Large intestine (tissue), 3 donors: ENCODE measurements around the gene TTC7B. TPM values are rescaled to one million over a fixed set of nuclear protein-coding genes. Genes with fewer than 3 reads are reported as not detected.
"Not testable (repeated sequence)": the region's sequence is repeated elsewhere in the genome, so short reads cannot be mapped to it uniquely, and the experiment has no call there.

Source experiments
- DNase-seq, 2 donors: peaks; one replicate each; pipeline versions ENCODE4 v3.0.0 to v3.0.0-alpha.2; 2013
- H3K27ac ChIP-seq: one replicate; pipeline ENCODE4 v1.5.1; 2013; ENCODE audit warnings: low read length
- H3K27me3 ChIP-seq: 2 replicates; pipeline ENCODE4 v1.6.1; 2013; ENCODE audit warnings: low read length; ENCODE audit not compliant: control insufficient read depth, insufficient read depth
- H3K36me3 ChIP-seq: 2 replicates; pipeline ENCODE4 v1.6.1; 2013; ENCODE audit warnings: low read length; ENCODE audit not compliant: control insufficient read depth, insufficient read depth
- H3K4me1 ChIP-seq: one replicate; pipeline ENCODE4 v1.6.1; 2013; ENCODE audit warnings: low read length; ENCODE audit not compliant: control insufficient read depth, insufficient read depth
- H3K4me3 ChIP-seq: one replicate; pipeline ENCODE4 v1.5.1; 2013; ENCODE audit warnings: low read length
- H3K9me3 ChIP-seq: one replicate; pipeline ENCODE4 v1.6.1; 2013; ENCODE audit warnings: mild to moderate bottlenecking, low read depth, low read length, moderate library complexity; ENCODE audit not compliant: control insufficient read depth
- WGBS: methylation state at CpG from one replicate; pipeline ENCODE4 v1.1.5; 2013; ENCODE audit warnings: low lambda C conversion rate; ENCODE audit not compliant: insufficient coverage; 5-methylcytosine and 5-hydroxymethylcytosine counted together
- polyA plus RNA-seq: library from polyadenylated mRNA; unstranded; fragments of 120-200 nt; gene quantifications from one replicate; pipeline ENCODE4 v1.2.1, GENCODE V29; 2013

TTC7B gene
- polyA plus RNA-seq, 1 donor: 12.2 TPM

GRCh38 chr14:90831821-90832220, 15.6 kb upstream of the TTC7B start:
- Histone ChIP-seq H3K4me3 (no peak overlapping the region), H3K36me3 (no peaks in the 10 kb centered on the region), H3K9me3 (no peaks in the 10 kb centered on the region), H3K27me3 (no peaks in the 10 kb centered on the region), H3K4me1 (peaks cover 4% of the 10 kb centered on the region), H3K27ac (no peak overlapping the region)
- DNase-seq: no peak
- WGBS: no CpG with 5 or more reads among the region's 10 CpGs

- no CpG with 5 or more reads among the region's 26 CpGs for WGBS
- peaks cover 4% of the 10 kb centered on the region for H3K4me1 ChIP-seq
- DNase-seq: no peak
- H3K9me3 ChIP-seq: no peaks in the 10 kb centered on the region
- no peaks in the 10 kb centered on the region for H3K27me3 ChIP-seq
- no peak overlapping the region for H3K4me3 ChIP-seq
- H3K27ac ChIP-seq: no peak overlapping the region
- H3K36me3 ChIP-seq: no peaks in the 10 kb centered on the region
These were observed 14.9 kb upstream of the TTC7B start for GRCh38 chr14:90830931-90831701.

GRCh38 chr14:90829677-90830076, 13.4 kb upstream of the TTC7B start:
- no peak for DNase-seq
- Histone ChIP-seq H3K27me3 (no peaks in the 10 kb centered on the region), H3K4me1 (peaks cover 4% of the 10 kb centered on the region), H3K4me3 (no peak overlapping the region), H3K9me3 (no peaks in the 10 kb centered on the region), H3K36me3 (no peaks in the 10 kb centered on the region), H3K27ac (no peak overlapping the region)
- WGBS: no CpG with 5 or more reads among the region's 4 CpGs

GRCh38 chr14:90828642-90829487, 12.6 kb upstream of the TTC7B start:
- no peaks in the 10 kb centered on the region for H3K36me3 ChIP-seq
- H3K4me3 ChIP-seq: peak overlapping the region; percentile 31
- peak overlapping the region; percentile 2 for H3K27ac ChIP-seq
- H3K27me3 ChIP-seq: no peaks in the 10 kb centered on the region
- 100% methylated on average over 1 of the region's 17 CpGs for WGBS
- peak in 1 of 2 donors; percentile 29 for DNase-seq
- peaks cover 4% of the 10 kb centered on the region for H3K4me1 ChIP-seq
- H3K9me3 ChIP-seq: no peaks in the 10 kb centered on the region

GRCh38 chr14:90827919-90828610, 11.8 kb upstream of the TTC7B start:
- no peaks in the 10 kb centered on the region for H3K9me3 ChIP-seq
- H3K27ac ChIP-seq: peak overlapping the region; percentile 12
- peak; percentile 84 to 89 for DNase-seq
- H3K4me1 ChIP-seq: peaks cover 4% of the 10 kb centered on the region
- peak overlapping the region; percentile 32 for H3K4me3 ChIP-seq
- no peaks in the 10 kb centered on the region for H3K27me3 ChIP-seq
- no peaks in the 10 kb centered on the region for H3K36me3 ChIP-seq
- 0% methylated on average over 2 of the region's 42 CpGs for WGBS

GRCh38 chr14:90823542-90823941, 7.3 kb upstream of the TTC7B start:
- not testable (repeated sequence) for H3K27me3 ChIP-seq, H3K9me3 ChIP-seq, H3K27ac ChIP-seq, H3K36me3 ChIP-seq, DNase-seq, H3K4me3 ChIP-seq
- H3K4me1 ChIP-seq: peaks cover 13% of the 10 kb centered on the region
- WGBS: no CpG with 5 or more reads among the region's 4 CpGs

GRCh38 chr14:90820958-90821357, 4.7 kb upstream of the TTC7B start:
- Histone ChIP-seq H3K27ac (no peak overlapping the region), H3K9me3 (peaks cover 8% of the 10 kb centered on the region), H3K4me1 (peaks cover 9% of the 10 kb centered on the region), H3K4me3 (no peak overlapping the region), H3K36me3 (no peaks in the 10 kb centered on the region), H3K27me3 (no peaks in the 10 kb centered on the region)
- no CpG with 5 or more reads among the region's 11 CpGs for WGBS
- no peak for DNase-seq

GRCh38 chr14:90819734-90820393, 3.6 kb upstream of the TTC7B start:
- H3K27me3 ChIP-seq: peaks cover 4% of the 10 kb centered on the region
- whole genome bisulfite sequencing: no CpG with 5 or more reads among the region's 5 CpGs
- no peak overlapping the region for H3K27ac ChIP-seq
- H3K4me3 ChIP-seq: no peak overlapping the region
- H3K9me3 ChIP-seq: peaks cover 8% of the 10 kb centered on the region
- peak in 1 of 2 donors; percentile 19 for DNase-seq
- H3K36me3 ChIP-seq: no peaks in the 10 kb centered on the region
- H3K4me1 ChIP-seq: peaks cover 9% of the 10 kb centered on the region

- H3K4me3 ChIP-seq: no peak overlapping the region
- H3K9me3 ChIP-seq: peaks cover 8% of the 10 kb centered on the region
- peaks cover 7% of the 10 kb centered on the region for H3K27me3 ChIP-seq
- no peaks in the 10 kb centered on the region for H3K36me3 ChIP-seq
- WGBS: no CpG with 5 or more reads among the region's 3 CpGs
- no peak for DNase-seq
- peaks cover 9% of the 10 kb centered on the region for H3K4me1 ChIP-seq
- H3K27ac ChIP-seq: no peak overlapping the region
These were observed 2.5 kb upstream of the TTC7B start for GRCh38 chr14:90818715-90819114.
